Spleen (tissue), 7 donors: ENCODE measurements around the gene C2orf92.

ENCODE experiments used
- CTCF ChIP-seq, 11 experiments: fragments of 200-600 bp in 7 of 11; fragments of 450-650 bp in 4 of 11; sonication (generic) in 4 of 11; IDR thresholded peaks in 8 of 11; conservative IDR thresholded peaks in 3 of 11; 1 replicate in 7 of 11; 2 replicates in 4 of 11; pipeline versions ENCODE4 v1.4.0 to v1.8.0; 2016 to 2021; ENCODE audit warnings: antibody characterized with exemption in 11 of 11, inconsistent platforms in 4 of 11, mild to moderate bottlenecking in 1 of 11
- POLR2A ChIP-seq, 3 donors: fragments of 450-650 bp; IDR thresholded peaks; one replicate each; pipeline ENCODE4 v1.5.1; 2017; ENCODE audit warnings: antibody characterized with exemption in 3 of 3, mild to moderate bottlenecking in 1 of 3
- POLR2AphosphoS5 ChIP-seq, 3 donors: sonication (generic); formaldehyde crosslinking; IDR thresholded peaks; one replicate each; pipeline ENCODE4 v1.5.1; 2017; ENCODE audit warnings: antibody characterized with exemption in 3 of 3
- donor health status: DM: no; HTN: no; CAD: no; lungs with moderate emphysema.
- donor health status: DM: no; HTN: no; CAD: no.
- donor health status: DM: no; HTN: no; CAD: no.

GRCh38 chr2:97662895-97663625, 6.5 kb upstream of the C2orf92 start:
- TF ChIP-seq CTCF (IDR thresholded peaks at IDR 0.05 in 8 of 11, conservative IDR thresholded peaks at IDR 0.05 in 3 of 11) (no peak), POLR2A (IDR thresholded peaks at IDR 0.05) (peak in 1 of 3 donors; percentile 28), POLR2AphosphoS5 (IDR thresholded peaks at IDR 0.05) (peak in 2 of 3 donors; percentile 23 to 34)
